Measurements from ENCODE around the gene FXYD3. TPM values are rescaled to one million over a fixed set of nuclear protein-coding genes. Genes with fewer than 3 reads are reported as not detected.

FXYD3 gene
- total and polyA plus RNA-seq, 4 donors = 130 to 467 (median 160) TPM

GRCh38 chr19:35138305-35138892, 22.8 kb downstream of the FXYD3 start, which contains the start of gene FXYD1:
Gene FXYD1, plus strand, starts transcription at chr19:35138824. Its CDS starts 1,256 bp downstream, at chr19:35140080.
- Histone ChIP-seq H3K9me3 (ENCODE audit: control insufficient read depth in 4 of 4, insufficient read depth in 3 of 4, low read length in 3 of 4) (no peaks in the 10 kb centered on the region), H3K36me3 (ENCODE audit: control insufficient read depth in 4 of 4, insufficient read depth in 4 of 4, low read length in 4 of 4) (peaks cover 0 to 3% (median 0%) of the 10 kb centered on the region in 4 donors), H3K27ac (ENCODE audit: low read depth in 1 of 2, low read length in 1 of 2) (peak within 1 kb of the TSS; percentile 67 to 87), H3K4me1 (ENCODE audit: control insufficient read depth in 5 of 5, insufficient read depth in 5 of 5, low read length in 5 of 5) (peaks cover 5 to 50% (median 14%) of the 10 kb centered on the region in 5 donors), H3K9ac (ENCODE audit: insufficient read depth in 1 of 2, low read length in 2 of 2) (peak within 1 kb of the TSS; percentile 44 to 89), H3K27me3 (ENCODE audit: control insufficient read depth in 3 of 3, insufficient read depth in 3 of 3, low read length in 2 of 3) (peaks cover 0 to 5% (median 0%) of the 10 kb centered on the region in 3 donors), H3K4me3 (no peak within 1 kb of the TSS)
- 66 to 81% methylated on average over 14 to 18 of the region's 18 CpGs for WGBS, 2 donors
- no peak for TF ChIP-seq CTCF (IDR thresholded peaks at IDR 0.05; ENCODE audit: control extremely low read depth, extremely low read depth)
- ATAC-seq (ENCODE audit: insufficient read depth, low FRiP score) (no peak), DNase-seq (peak; percentile 82 to 92 (median 84))

- no peak for TF ChIP-seq CTCF (IDR thresholded peaks at IDR 0.05; ENCODE audit: control extremely low read depth, extremely low read depth)
- no peaks in the 10 kb centered on the region for H3K9me3 ChIP-seq (ENCODE audit: control insufficient read depth in 4 of 4, insufficient read depth in 3 of 4, low read length in 3 of 4)
- peaks cover 5 to 46% (median 14%) of the 10 kb centered on the region in 5 donors for H3K4me1 ChIP-seq (ENCODE audit: control insufficient read depth in 5 of 5, insufficient read depth in 5 of 5, low read length in 5 of 5)
- H3K4me3 ChIP-seq = peak overlapping the region; percentile 21
- peaks cover 0 to 3% (median 0%) of the 10 kb centered on the region in 4 donors for H3K36me3 ChIP-seq (ENCODE audit: control insufficient read depth in 4 of 4, insufficient read depth in 4 of 4, low read length in 4 of 4)
- peak overlapping the region in 1 of 2 donors; percentile 25 for H3K9ac ChIP-seq (ENCODE audit: insufficient read depth in 1 of 2, low read length in 2 of 2)
- 58 to 73% methylated on average over 12 of the region's 12 CpGs for WGBS, 2 donors
- H3K27ac ChIP-seq (ENCODE audit: low read depth in 1 of 2, low read length in 1 of 2) = peak overlapping the region; percentile 67 to 87
- H3K27me3 ChIP-seq (ENCODE audit: control insufficient read depth in 3 of 3, insufficient read depth in 3 of 3, low read length in 2 of 3) = peaks cover 0 to 12% (median 2%) of the 10 kb centered on the region in 3 donors
- no peak for DNase-seq
- no peak for ATAC-seq (ENCODE audit: insufficient read depth, low FRiP score)
Measured at GRCh38 chr19:35140207-35140961, 24.8 kb downstream of the FXYD3 start.

GRCh38 chr19:35140962-35141836, 25.6 kb downstream of the FXYD3 start:
- Histone ChIP-seq H3K4me3 (peak overlapping the region; percentile 21), H3K9me3 (ENCODE audit: control insufficient read depth in 4 of 4, insufficient read depth in 3 of 4, low read length in 3 of 4) (no peaks in the 10 kb centered on the region), H3K27me3 (ENCODE audit: control insufficient read depth in 3 of 3, insufficient read depth in 3 of 3, low read length in 2 of 3) (peaks cover 0 to 12% (median 2%) of the 10 kb centered on the region in 3 donors), H3K36me3 (ENCODE audit: control insufficient read depth in 4 of 4, insufficient read depth in 4 of 4, low read length in 4 of 4) (peaks cover 0 to 3% (median 0%) of the 10 kb centered on the region in 4 donors), H3K27ac (ENCODE audit: low read depth in 1 of 2, low read length in 1 of 2) (peak overlapping the region; percentile 34 to 87), H3K9ac (ENCODE audit: insufficient read depth in 1 of 2, low read length in 2 of 2) (no peak overlapping the region), H3K4me1 (ENCODE audit: control insufficient read depth in 5 of 5, insufficient read depth in 5 of 5, low read length in 5 of 5) (peaks cover 5 to 42% (median 13%) of the 10 kb centered on the region in 5 donors)
- DNase-seq = peak; percentile 61 to 87 (median 70)
- peak; percentile 84 for ATAC-seq (ENCODE audit: insufficient read depth, low FRiP score)
- TF ChIP-seq CTCF (IDR thresholded peaks at IDR 0.05; ENCODE audit: control extremely low read depth, extremely low read depth) = peak; percentile 14
- WGBS, 2 donors = 2 to 5% methylated on average over 46 to 48 of the region's 48 CpGs
